ENCODE measurements around the gene PGAM1. TPM values are rescaled to one million over a fixed set of nuclear protein-coding genes. Genes with fewer than 3 reads are reported as not detected.
A peak's percentile ranks its signal among the peaks of the same experiment; 100 is the strongest.

Gene PGAM1
- total and polyA plus RNA-seq, 11 donors: 41.6 to 436 (median 250) TPM

- TF ChIP-seq CTCF (IDR thresholded peaks at IDR 0.05) (no peak), POLR2A (IDR thresholded peaks at IDR 0.05) (no peak)
- WGBS, 4 donors: 91 to 94% (median 93%) methylated on average over 8 of the region's 8 CpGs
- DNase-seq: no peak
- Histone ChIP-seq H3K9me3 (no peaks in the 10 kb centered on the region), H3K27ac (no peak overlapping the region), H3K4me1 (no peaks in the 10 kb centered on the region), H3K4me3 (no peak overlapping the region), H3K27me3 (no peaks in the 10 kb centered on the region), H3K36me3 (peaks cover 0 to 95% (median 84%) of the 10 kb centered on the region in 9 donors)
- ATAC-seq: no peak
- intact Hi-C loops (cut with DNase I): no loop called here
Measured at GRCh38 chr10:97393034-97393573, 32.9 kb upstream of the PGAM1 start.

- H3K4me1 ChIP-seq: peaks cover 0 to 15% (median 9%) of the 10 kb centered on the region in 12 donors
- intact Hi-C loops (cut with DNase I): no loop called here
- 71 to 97% (median 83%) methylated on average over 4 of the region's 4 CpGs for WGBS, 4 donors
- H3K36me3 ChIP-seq: peaks cover 0 to 73% (median 58%) of the 10 kb centered on the region in 9 donors
- H3K27ac ChIP-seq: no peak overlapping the region
- TF ChIP-seq POLR2A (IDR thresholded peaks at IDR 0.05) (no peak), CTCF (IDR thresholded peaks at IDR 0.05) (no peak)
- DNase-seq (peak in 1 of 5 donors; percentile 4), ATAC-seq (no peak)
- no peaks in the 10 kb centered on the region for H3K9me3 ChIP-seq
- no peak overlapping the region for H3K4me3 ChIP-seq
- H3K27me3 ChIP-seq: no peaks in the 10 kb centered on the region
Measured at GRCh38 chr10:97396056-97396455, 29.9 kb upstream of the PGAM1 start.

GRCh38 chr10:97399843-97400545 is 26.0 kb upstream of the PGAM1 start:
- H3K27ac ChIP-seq: peak overlapping the region in 11 of 12 donors; percentile 60 to 86 (median 79)
- 17 to 47% (median 28%) methylated on average over 16 to 21 of the region's 21 CpGs for WGBS, 4 donors
- TF ChIP-seq CTCF (IDR thresholded peaks at IDR 0.05) (no peak), POLR2A (IDR thresholded peaks at IDR 0.05) (no peak)
- no peaks in the 10 kb centered on the region for H3K9me3 ChIP-seq
- H3K27me3 ChIP-seq: no peaks in the 10 kb centered on the region
- DNase-seq (peak in 3 of 5 donors; percentile 44 to 76 (median 63)), ATAC-seq (peak; percentile 44 to 79 (median 72))
- intact Hi-C loops (cut with DNase I): loop anchor here in 4 of 10 donors (5.0 to 10.0 kb wide), 4 partner anchors 63 to 335 kb away; partner anchors contain the start of gene ZFYVE27 (in 1 of the 4)
- H3K4me3 ChIP-seq: peak overlapping the region in 11 of 12 donors; percentile 55 to 93 (median 80)
- H3K36me3 ChIP-seq: peaks cover 0 to 35% (median 23%) of the 10 kb centered on the region in 9 donors
- peaks cover 0 to 20% (median 11%) of the 10 kb centered on the region in 12 donors for H3K4me1 ChIP-seq

All from heart left ventricle (tissue), 16 donors.